Measurements from ENCODE around the gene PKN1. TPM values are rescaled to one million over a fixed set of nuclear protein-coding genes. Genes with fewer than 3 reads are reported as not detected.
"Not testable (repeated sequence)": the region's sequence is repeated elsewhere in the genome, so short reads cannot be mapped to it uniquely, and the experiment has no call there.

The PKN1 gene
- total RNA-seq, 1 donor from 2014 or later: 147 TPM

GRCh38 chr19:14400951-14401431 is 32.1 kb upstream of the PKN1 start:
- ATAC-seq (no peak), DNase-seq (no peak)
- peaks cover 6% of the 10 kb centered on the region for H3K4me1 ChIP-seq
- no peak for TF ChIP-seq CTCF (IDR thresholded peaks at IDR 0.05)
- no peaks in the 10 kb centered on the region for H3K27me3 ChIP-seq (ENCODE audit: low read depth)
- intact Hi-C loops (cut with DNase I): no loop called here
- H3K27ac ChIP-seq: no peak overlapping the region
- peaks cover 97% of the 10 kb centered on the region for H3K36me3 ChIP-seq
- H3K4me3 ChIP-seq: no peak overlapping the region
- H3K9me3 ChIP-seq: no peaks in the 10 kb centered on the region

- Histone ChIP-seq H3K36me3 (peaks cover 97% of the 10 kb centered on the region), H3K4me1 (peaks cover 10% of the 10 kb centered on the region), H3K9me3 (no peaks in the 10 kb centered on the region), H3K27me3 (ENCODE audit: low read depth) (no peaks in the 10 kb centered on the region), H3K27ac (no peak overlapping the region), H3K4me3 (no peak overlapping the region)
- intact Hi-C loops (cut with DNase I): no loop called here
- no peak for TF ChIP-seq CTCF (IDR thresholded peaks at IDR 0.05)
- no peak for ATAC-seq
- no peak for DNase-seq
Measured at GRCh38 chr19:14401468-14402195, 31.5 kb upstream of the PKN1 start.

GRCh38 chr19:14402332-14403144 is 30.6 kb upstream of the PKN1 start:
- peak in 1 of 2 donors; percentile 38 for ATAC-seq
- peaks cover 98% of the 10 kb centered on the region for H3K36me3 ChIP-seq
- DNase-seq: peak; percentile 66

GRCh38 chr19:14403145-14403930 is 29.8 kb upstream of the PKN1 start:
- ATAC-seq; H3K4me3 ChIP-seq; intact Hi-C loops (cut with DNase I); H3K9me3 ChIP-seq; H3K27me3 ChIP-seq (ENCODE audit: low read depth); DNase-seq; H3K27ac ChIP-seq: not testable (repeated sequence)
- H3K36me3 ChIP-seq: peaks cover 100% of the 10 kb centered on the region
- H3K4me1 ChIP-seq: peaks cover 11% of the 10 kb centered on the region

More at GRCh38 chr19:14402332-14403144, 30.6 kb upstream of the PKN1 start:
- Histone ChIP-seq H3K27ac (no peak overlapping the region), H3K27me3 (ENCODE audit: low read depth) (no peaks in the 10 kb centered on the region), H3K9me3 (no peaks in the 10 kb centered on the region), H3K4me1 (peaks cover 11% of the 10 kb centered on the region), H3K4me3 (no peak overlapping the region)
- TF ChIP-seq CTCF (IDR thresholded peaks at IDR 0.05): no peak
- intact Hi-C loops (cut with DNase I): no loop called here

GRCh38 chr19:14404312-14404711 is 28.8 kb upstream of the PKN1 start:
- ATAC-seq (no peak), DNase-seq (no peak)
- TF ChIP-seq CTCF (IDR thresholded peaks at IDR 0.05): no peak
- Histone ChIP-seq H3K27ac (no peak overlapping the region), H3K36me3 (peaks cover 100% of the 10 kb centered on the region), H3K4me3 (no peak overlapping the region), H3K9me3 (no peaks in the 10 kb centered on the region), H3K4me1 (peaks cover 11% of the 10 kb centered on the region), H3K27me3 (ENCODE audit: low read depth) (no peaks in the 10 kb centered on the region)
- intact Hi-C loops (cut with DNase I): no loop called here
